Colonic mucosa (tissue), 4 donors: ENCODE results near the gene CABLES1. TPM values are rescaled to one million over a fixed set of nuclear protein-coding genes. Genes with fewer than 3 reads are reported as not detected.

ENCODE experiments used
- DNase-seq: peaks from one replicate; pipeline ENCODE4 v3.0.0-alpha.2; 2020
- H3K27ac ChIP-seq: fragments of 200-600 bp; one replicate; pipeline ENCODE4 v1.8.0; 2021
- H3K27me3 ChIP-seq: fragments of 200-600 bp; one replicate; pipeline ENCODE4 v1.8.0; 2021
- H3K36me3 ChIP-seq: fragments of 200-600 bp; one replicate; pipeline ENCODE4 v1.8.0; 2021
- H3K4me1 ChIP-seq: fragments of 200-600 bp; one replicate; pipeline ENCODE4 v1.8.0; 2021; ENCODE audit warnings: mild to moderate bottlenecking
- H3K4me3 ChIP-seq: fragments of 200-600 bp; one replicate; pipeline ENCODE4 v1.8.0; 2021
- H3K9ac ChIP-seq, 2 donors: one replicate each; pipeline ENCODE4 v1.7.0; 2013; ENCODE audit warnings: control low read depth in 2 of 2, low read depth in 2 of 2, low read length in 2 of 2
- H3K9me3 ChIP-seq: fragments of 200-600 bp; one replicate; pipeline ENCODE4 v1.8.0; 2021
- CTCF ChIP-seq: fragments of 200-600 bp; IDR thresholded peaks from one replicate; pipeline ENCODE4 v1.8.0; 2022; ENCODE audit warnings: antibody characterized with exemption, mild to moderate bottlenecking
- intact Hi-C: fragments of 100-400 bp; cut with DNase I; formaldehyde crosslinking; loops from one replicate; pipeline ENCODE4 v1.14.1; 2022
- total RNA-seq, 2 donors: library from RNA; stranded (reverse); fragmentation: NEBNext Ultra II Directional in 1 of 2; extraction: Animal tissue kit (Norgen Biotek cat#: 25700) in 1 of 2; gene quantifications; one replicate each; pipeline ENCODE4 v1.2.1, GENCODE V29; 2021
- donor health status: healthy.
- donor health status: DM: no; HTN: no; CAD: no.
- donor health status: DM: no; HTN: no; CAD: no.

The CABLES1 gene
- total RNA-seq, 2 donors from 2014 or later = 4.2 to 6.2 TPM

- Histone ChIP-seq H3K27ac (no peak overlapping the region), H3K9ac (no peak overlapping the region), H3K27me3 (no peaks in the 10 kb centered on the region), H3K4me1 (no peaks in the 10 kb centered on the region), H3K4me3 (no peak overlapping the region), H3K9me3 (no peaks in the 10 kb centered on the region), H3K36me3 (no peaks in the 10 kb centered on the region)
- intact Hi-C loops = no loop called here
- no peak for DNase-seq
- no peak for TF ChIP-seq CTCF
Measured at GRCh38 chr18:23177433-23178072, 42.3 kb downstream of the CABLES1 start.

GRCh38 chr18:23178201-23178600 lies 42.9 kb downstream of the CABLES1 start:
- no peaks in the 10 kb centered on the region for H3K27me3 ChIP-seq
- DNase-seq = no peak
- H3K4me1 ChIP-seq = no peaks in the 10 kb centered on the region
- no peak overlapping the region for H3K9ac ChIP-seq
- intact Hi-C loops = no loop called here
- no peak for TF ChIP-seq CTCF
- H3K27ac ChIP-seq = no peak overlapping the region
- H3K9me3 ChIP-seq = no peaks in the 10 kb centered on the region
- no peak overlapping the region for H3K4me3 ChIP-seq
- H3K36me3 ChIP-seq = no peaks in the 10 kb centered on the region

GRCh38 chr18:23178661-23179081 lies 43.4 kb downstream of the CABLES1 start:
- H3K27ac ChIP-seq = no peak overlapping the region
- H3K4me1 ChIP-seq = no peaks in the 10 kb centered on the region
- no peak for DNase-seq
- no peaks in the 10 kb centered on the region for H3K36me3 ChIP-seq
- intact Hi-C loops = no loop called here
- no peak overlapping the region for H3K4me3 ChIP-seq
- no peak for TF ChIP-seq CTCF
- no peaks in the 10 kb centered on the region for H3K9me3 ChIP-seq
- no peaks in the 10 kb centered on the region for H3K27me3 ChIP-seq
- H3K9ac ChIP-seq = no peak overlapping the region

- no peak for DNase-seq
- no peaks in the 10 kb centered on the region for H3K36me3 ChIP-seq
- H3K4me3 ChIP-seq = no peak overlapping the region
- no peaks in the 10 kb centered on the region for H3K27me3 ChIP-seq
- no peak overlapping the region for H3K9ac ChIP-seq
- H3K9me3 ChIP-seq = no peaks in the 10 kb centered on the region
- no peak for TF ChIP-seq CTCF
- no peak overlapping the region for H3K27ac ChIP-seq
- H3K4me1 ChIP-seq = no peaks in the 10 kb centered on the region
- intact Hi-C loops = no loop called here
Measured at GRCh38 chr18:23179416-23179815, 44.1 kb downstream of the CABLES1 start.

DNA sequence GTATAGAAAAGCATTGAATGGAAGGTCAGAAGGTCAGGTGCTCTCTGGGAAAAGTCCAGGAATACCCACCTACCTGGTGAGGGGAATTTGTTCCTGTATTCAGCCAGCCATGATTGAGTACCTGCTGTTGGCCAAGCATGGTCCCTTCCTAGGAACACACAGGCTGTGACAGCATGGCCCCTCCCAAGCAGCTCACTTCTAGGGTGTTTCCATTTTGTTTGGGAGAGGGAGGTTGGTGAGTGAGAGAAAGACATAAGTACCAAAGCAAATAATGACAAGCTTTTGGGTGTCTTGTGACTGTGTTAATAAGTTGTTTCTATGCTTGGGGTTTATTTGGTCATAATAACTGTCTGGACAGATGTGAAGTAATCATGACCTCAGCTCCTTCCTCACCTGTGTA lies 46.3 kb downstream of the CABLES1 start:
- no peak for DNase-seq
- intact Hi-C loops = no loop called here
- TF ChIP-seq CTCF = no peak

More for the DNA sequence above, 46.3 kb downstream of the CABLES1 start:
- H3K27ac ChIP-seq = no peak overlapping the region
- H3K36me3 ChIP-seq = no peaks in the 10 kb centered on the region
- H3K9ac ChIP-seq = no peak overlapping the region
- no peaks in the 10 kb centered on the region for H3K27me3 ChIP-seq
- H3K4me1 ChIP-seq = no peaks in the 10 kb centered on the region
- no peaks in the 10 kb centered on the region for H3K9me3 ChIP-seq
- H3K4me3 ChIP-seq = no peak overlapping the region
